HG03280 (cell line): Measurements from ENCODE around the gene SEPTIN3.
"Not testable (repeated sequence)": the region's sequence is repeated elsewhere in the genome, so short reads cannot be mapped to it uniquely, and the experiment has no call there.

Experiments used
- ATAC-seq: cut with Tn5 transposase; IDR thresholded peaks from one replicate; pipeline ENCODE4 v1.9.1; 2021; ENCODE audit warnings: mild to moderate bottlenecking, moderate library complexity; ENCODE audit not compliant: unreplicated experiment

The SEPTIN3 gene

DNA sequence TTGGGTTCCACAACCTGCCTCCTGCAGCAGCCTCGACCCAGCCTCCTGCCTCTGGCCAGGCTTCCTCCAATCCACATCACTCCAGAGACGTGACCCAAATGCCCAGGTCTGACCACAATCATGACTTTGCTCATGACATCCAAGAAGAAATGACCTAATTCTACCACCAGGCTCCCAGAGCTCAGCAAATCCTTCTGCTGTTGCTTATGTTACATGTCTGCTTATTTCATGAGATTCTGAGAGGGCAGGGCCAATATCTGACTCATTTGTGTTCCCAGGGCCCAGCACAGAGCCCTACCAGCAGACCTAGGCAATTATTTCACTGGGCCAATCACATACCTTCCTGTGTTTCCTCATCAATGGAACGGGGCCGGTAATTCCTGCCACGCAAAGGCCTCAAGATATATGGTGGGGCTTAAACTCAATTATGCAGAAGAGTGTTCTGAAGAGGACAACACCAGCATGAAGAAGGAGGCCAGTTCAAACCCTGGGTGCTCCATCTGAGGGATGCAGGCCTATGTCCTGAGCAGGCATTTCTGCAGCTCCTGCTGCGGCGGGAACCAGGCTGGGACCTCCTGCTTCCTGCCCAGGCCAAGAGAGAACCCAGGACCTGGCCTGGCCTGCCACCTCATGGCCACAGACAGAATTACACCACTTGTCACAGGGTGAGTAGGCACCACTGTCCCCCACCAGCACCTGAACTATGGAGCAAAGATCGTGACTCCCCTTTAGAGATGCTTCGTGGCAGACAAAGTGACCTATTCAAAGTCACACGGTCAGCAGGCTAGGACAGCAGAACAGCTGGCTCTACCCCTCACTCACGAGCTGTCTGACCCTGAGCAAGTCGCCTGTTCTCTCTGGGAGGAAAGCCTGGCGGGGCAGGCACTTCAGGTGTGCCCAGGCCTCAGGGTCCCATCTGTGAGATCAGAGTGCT lies 28.1 kb upstream of the SEPTIN3 start:
- peak; percentile 41 for ATAC-seq

- ATAC-seq, result no peak
Observed at GRCh38 chr22:41943661-41944209, 25.5 kb upstream of the SEPTIN3 start.

GRCh38 chr22:41946629-41947423 lies 22.4 kb upstream of the SEPTIN3 start, which contains the start of gene CENPM:
TSS of gene CENPM (minus strand) at chr22:41947152. CDS start at chr22:41947076, 76 bp downstream.
- ATAC-seq, result peak; percentile 85

DNA sequence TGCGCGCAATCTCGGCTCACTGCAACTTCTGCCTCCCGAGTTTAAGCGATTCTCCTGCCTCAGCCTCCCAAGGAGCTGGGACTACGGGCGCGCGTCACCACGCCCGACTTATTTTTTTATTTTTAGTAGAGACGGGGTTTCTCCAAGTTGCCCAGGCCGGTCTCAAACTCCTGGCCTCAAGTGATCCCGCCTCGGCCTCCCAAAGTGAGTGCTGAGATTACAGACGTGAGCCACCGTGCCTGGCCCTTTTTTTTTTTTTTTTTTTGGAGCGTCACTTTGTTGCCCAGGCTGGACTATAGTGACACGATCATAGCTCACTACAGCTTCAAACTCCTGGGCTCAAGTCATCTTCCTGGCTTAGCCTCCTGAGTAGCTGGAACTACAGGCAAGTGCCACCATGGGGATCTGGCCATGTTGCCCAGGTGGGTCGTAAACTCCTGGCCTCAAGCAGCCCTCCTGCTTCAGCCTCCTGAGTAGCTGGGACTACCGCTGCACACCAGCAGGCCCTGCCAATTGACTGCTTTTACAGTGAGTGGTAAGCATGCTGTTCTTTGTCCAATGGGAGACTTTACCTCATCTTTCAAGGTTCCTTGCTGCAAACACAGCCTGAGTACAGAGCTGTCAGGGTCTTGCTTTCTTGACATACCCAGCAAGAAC lies 21.7 kb upstream of the SEPTIN3 start:
- no peak for ATAC-seq

GRCh38 chr22:41948142-41948541 lies 21.1 kb upstream of the SEPTIN3 start:
- no peak for ATAC-seq

GRCh38 chr22:41948928-41949296 lies 20.3 kb upstream of the SEPTIN3 start:
- ATAC-seq, result not testable (repeated sequence)

DNA sequence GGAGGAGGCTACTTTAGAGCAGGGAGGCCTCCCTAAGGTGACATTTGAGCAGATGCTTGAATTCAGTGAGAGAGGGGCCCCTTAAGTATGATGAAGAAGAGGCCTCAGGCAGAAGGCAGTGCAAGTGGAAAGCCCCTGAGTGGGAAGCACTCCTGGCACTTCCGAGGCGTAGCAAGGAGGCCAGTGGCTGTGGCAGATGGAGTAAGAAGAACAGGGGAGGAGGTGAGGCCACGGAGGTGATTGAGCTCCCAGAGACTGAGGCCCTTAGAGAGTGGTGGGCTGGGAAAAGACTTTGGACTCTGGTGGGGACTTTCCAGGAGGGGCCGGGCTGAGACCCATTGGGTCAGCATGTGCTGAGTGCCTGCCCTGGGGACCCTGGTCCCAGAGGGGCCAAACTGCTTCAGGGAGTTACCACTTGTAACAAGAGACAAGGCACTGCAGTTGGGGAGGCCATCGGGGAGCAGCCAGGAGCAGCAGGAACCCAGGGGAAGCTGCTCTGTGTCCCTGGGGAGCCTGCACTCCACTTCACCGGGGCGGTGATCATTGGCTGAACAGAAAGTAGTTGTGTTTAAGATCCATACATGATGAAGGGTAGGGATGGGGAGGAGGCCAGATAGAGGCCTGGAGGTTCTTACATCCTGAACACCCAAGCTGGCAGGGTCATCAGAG lies 19.8 kb upstream of the SEPTIN3 start:
- no peak for ATAC-seq

GRCh38 chr22:41951898-41952474 lies 17.3 kb upstream of the SEPTIN3 start, which contains the start of gene SMIM45:
TSS of gene SMIM45 (plus strand) at chr22:41952150.
- ATAC-seq, result no peak

DNA sequence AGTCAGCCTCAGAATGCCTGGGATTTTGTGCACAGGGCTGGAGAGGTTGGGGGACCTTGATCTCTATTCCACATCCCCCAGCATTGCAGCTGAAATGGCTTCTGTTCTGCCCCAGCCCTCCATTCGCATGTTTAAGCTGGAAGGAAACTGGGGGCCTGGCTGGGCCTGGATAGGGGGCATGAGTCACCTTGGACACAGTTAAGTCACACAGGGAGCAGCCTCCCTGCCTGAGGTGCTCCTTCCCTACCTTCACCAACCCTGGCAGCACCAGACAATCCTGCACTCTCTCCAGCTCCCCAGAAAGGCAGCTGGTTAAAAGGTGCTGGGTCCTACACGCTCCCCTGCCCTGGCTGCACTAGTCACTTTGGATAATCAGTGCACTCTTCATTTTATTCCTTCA lies 16.5 kb upstream of the SEPTIN3 start:
- ATAC-seq, result no peak

GRCh38 chr22:41957941-41958556 lies 11.2 kb upstream of the SEPTIN3 start:
- ATAC-seq, result no peak

GRCh38 chr22:41963453-41964111 lies 5.7 kb upstream of the SEPTIN3 start:
- no peak for ATAC-seq

DNA sequence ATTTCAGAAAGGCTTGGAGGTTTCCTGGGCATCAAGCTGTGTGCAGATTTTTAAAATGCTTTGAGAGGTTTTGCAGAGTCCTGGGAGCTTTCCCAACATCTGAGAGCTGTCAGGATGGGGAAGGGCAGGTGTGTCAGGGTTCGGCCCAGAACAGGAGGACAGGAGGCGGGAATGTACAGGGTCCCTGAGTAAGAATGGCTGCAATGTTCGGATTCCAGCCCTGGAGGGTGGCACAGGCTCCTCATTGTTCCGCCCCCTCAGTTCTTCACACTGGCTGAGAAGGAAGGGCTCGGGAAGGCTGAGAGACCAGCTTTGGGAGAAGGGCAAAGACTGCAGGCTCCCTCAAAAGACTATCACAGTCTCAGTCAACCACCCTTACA lies 5.1 kb upstream of the SEPTIN3 start:
- ATAC-seq, result no peak

DNA sequence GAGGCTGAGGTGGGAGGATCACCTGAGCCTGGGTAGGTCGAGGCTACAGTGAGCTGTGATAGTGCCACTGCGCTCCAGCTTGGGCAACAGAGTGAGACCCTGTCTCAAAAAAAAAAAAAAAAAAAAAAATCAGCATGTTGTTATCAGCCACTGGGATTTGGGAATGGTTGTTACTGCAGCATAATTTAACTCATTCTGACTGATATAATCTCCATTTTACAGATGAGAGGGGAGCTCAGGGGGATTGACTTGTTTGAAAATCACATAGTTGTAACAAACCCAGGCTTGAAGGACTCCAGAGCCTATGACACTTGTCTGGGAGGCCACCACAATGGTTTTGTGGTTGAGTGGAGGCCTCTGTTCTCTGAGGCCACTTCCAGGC lies 3.0 kb upstream of the SEPTIN3 start:
- no peak for ATAC-seq

- ATAC-seq, result no peak
Observed at GRCh38 chr22:41966607-41967240, 2.5 kb upstream of the SEPTIN3 start.

DNA sequence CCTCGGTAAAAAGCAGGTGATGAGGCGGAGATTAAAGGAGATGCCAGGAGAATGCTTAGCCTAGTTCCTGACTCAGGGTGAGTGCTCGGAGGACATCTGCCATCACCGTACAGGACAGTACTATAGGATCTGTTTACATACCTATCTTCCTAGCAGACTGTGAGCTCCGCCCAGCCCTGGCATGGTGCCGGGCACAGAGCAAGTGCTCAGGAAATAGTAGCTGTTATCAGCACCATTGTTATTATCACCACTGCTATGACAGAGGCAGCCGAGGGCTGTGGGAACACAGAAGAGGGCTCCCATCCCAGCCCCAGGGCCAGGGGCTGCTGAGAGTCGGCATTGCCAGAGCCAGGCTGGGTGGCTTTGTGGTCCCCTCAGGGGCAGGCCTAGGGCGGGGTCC lies 642 bp upstream of the SEPTIN3 start:
- ATAC-seq, result no peak

GRCh38 chr22:41970601-41971000 lies 1.4 kb downstream of the SEPTIN3 start:
- no peak for ATAC-seq

GRCh38 chr22:41971431-41971830 lies 2.2 kb downstream of the SEPTIN3 start:
- ATAC-seq, result no peak

DNA sequence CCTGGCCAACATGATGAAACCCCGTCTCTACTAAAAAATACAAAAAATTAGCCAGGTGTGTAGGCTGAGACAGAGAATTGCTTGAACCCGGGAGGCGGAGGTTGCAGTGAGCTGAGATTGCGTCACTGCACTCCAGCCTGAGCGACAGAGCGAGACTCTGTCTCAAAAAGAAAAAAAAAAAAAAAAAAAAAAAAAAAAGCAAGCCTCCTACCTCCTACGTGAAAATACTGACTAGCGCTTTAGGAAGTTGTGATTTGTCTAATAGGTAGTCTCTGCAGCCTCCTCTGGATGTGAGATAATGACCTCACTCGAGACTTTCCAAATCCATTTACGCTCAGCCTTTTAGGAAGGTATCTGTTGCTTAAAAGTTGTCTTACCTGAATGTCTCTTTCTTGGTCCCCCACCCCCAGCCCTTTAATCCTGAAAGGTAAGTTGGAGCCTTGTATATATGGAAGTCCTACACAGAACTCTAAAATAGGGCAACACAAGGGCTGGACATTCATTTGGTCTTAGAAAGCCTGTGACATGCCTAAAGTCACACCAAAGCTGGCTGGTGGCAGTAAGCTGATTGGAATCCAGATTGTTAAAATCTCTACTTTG lies 5.5 kb downstream of the SEPTIN3 start:
- no peak for ATAC-seq
